ENCODE measurements around the gene GALNT8.
"Not testable (repeated sequence)": the region's sequence is repeated elsewhere in the genome, so short reads cannot be mapped to it uniquely, and the experiment has no call there.

Gene GALNT8

GRCh38 chr12:4719821-4720636 lies at the start of gene GALNT8:
Gene GALNT8 (plus strand): TSS chr12:4720400. CDS start chr12:4720678, 278 bp downstream.
- no peak for DNase-seq

- DNase-seq = no peak
Measured at GRCh38 chr12:4679711-4680110, 40.5 kb upstream of the GALNT8 start.

- DNase-seq = no peak
Measured at GRCh38 chr12:4681732-4682131, 38.5 kb upstream of the GALNT8 start.

- no peak for DNase-seq
Measured at GRCh38 chr12:4685317-4685716, 34.9 kb upstream of the GALNT8 start.

- no peak for DNase-seq
Measured at GRCh38 chr12:4690760-4691159, 29.4 kb upstream of the GALNT8 start.

GRCh38 chr12:4700621-4701026 lies 19.6 kb upstream of the GALNT8 start:
- DNase-seq = no peak

GRCh38 chr12:4701395-4702190 lies 18.6 kb upstream of the GALNT8 start:
- DNase-seq = no peak

GRCh38 chr12:4703676-4704075 lies 16.5 kb upstream of the GALNT8 start:
- DNase-seq = no peak

- DNase-seq = no peak
Measured at GRCh38 chr12:4705824-4706223, 14.4 kb upstream of the GALNT8 start.

GRCh38 chr12:4707306-4707705 lies 12.9 kb upstream of the GALNT8 start:
- DNase-seq = no peak

GRCh38 chr12:4710113-4710512 lies 10.1 kb upstream of the GALNT8 start:
- DNase-seq = no peak

GRCh38 chr12:4714879-4715278 lies 5.3 kb upstream of the GALNT8 start:
- no peak for DNase-seq

GRCh38 chr12:4717806-4718205 lies 2.4 kb upstream of the GALNT8 start:
- DNase-seq = no peak

- no peak for DNase-seq
Measured at GRCh38 chr12:4720637-4720995, 416 bp downstream of the GALNT8 start.

GRCh38 chr12:4721587-4721986 lies 1.4 kb downstream of the GALNT8 start:
- not testable (repeated sequence) for DNase-seq

GRCh38 chr12:4723226-4723625 lies 3.0 kb downstream of the GALNT8 start:
- no peak for DNase-seq

GRCh38 chr12:4725057-4725456 lies 4.9 kb downstream of the GALNT8 start:
- no peak for DNase-seq

GRCh38 chr12:4734625-4735340 lies 14.6 kb downstream of the GALNT8 start:
- DNase-seq = no peak

GRCh38 chr12:4736091-4736490 lies 15.9 kb downstream of the GALNT8 start:
- DNase-seq = no peak

GRCh38 chr12:4738541-4738940 lies 18.3 kb downstream of the GALNT8 start:
- no peak for DNase-seq

- DNase-seq = no peak
Measured at GRCh38 chr12:4742416-4742970, 22.3 kb downstream of the GALNT8 start.

GRCh38 chr12:4743046-4743445 lies 22.8 kb downstream of the GALNT8 start:
- DNase-seq = no peak

GRCh38 chr12:4744709-4745108 lies 24.5 kb downstream of the GALNT8 start:
- DNase-seq = no peak

All from CD4-positive, alpha-beta T cell treated with Interleukin-1 beta for 1 hour (primary cell).